Liver (tissue), 9 donors: ENCODE results near the gene RELA. TPM values are rescaled to one million over a fixed set of nuclear protein-coding genes. Genes with fewer than 3 reads are reported as not detected.
A peak's percentile ranks its signal among the peaks of the same experiment; 100 is the strongest.

ENCODE experiments used
- DNase-seq: peaks from one replicate; pipeline ENCODE4 v3.0.0-alpha.2; 2017; ENCODE audit warnings: low spot score
- H3K27ac ChIP-seq, 2 donors: one replicate each; pipeline ENCODE4 v1.7.0; 2013; ENCODE audit warnings: inconsistent platforms in 2 of 2, low read length in 2 of 2, control low read depth in 1 of 2, low read depth in 1 of 2, mild to moderate bottlenecking in 1 of 2
- H3K27me3 ChIP-seq, 4 donors: one replicate each; pipeline versions ENCODE4 v1.6.1 to v1.7.0; 2013; ENCODE audit warnings: low read length in 3 of 4, inconsistent platforms in 1 of 4, mild to moderate bottlenecking in 1 of 4, moderate library complexity in 1 of 4; ENCODE audit not compliant: control insufficient read depth in 4 of 4, insufficient read depth in 4 of 4
- H3K36me3 ChIP-seq, 4 donors: one replicate each; pipeline versions ENCODE4 v1.6.1 to v1.7.0; 2013; ENCODE audit warnings: low read length in 3 of 4, mild to moderate bottlenecking in 3 of 4, low read depth in 1 of 4, moderate library complexity in 1 of 4; ENCODE audit not compliant: control insufficient read depth in 4 of 4, insufficient read depth in 3 of 4
- H3K4me1 ChIP-seq, 4 donors: one replicate each; pipeline versions ENCODE4 v1.6.1 to v1.7.0; 2013; ENCODE audit warnings: low read length in 3 of 4, mild to moderate bottlenecking in 3 of 4, moderate library complexity in 1 of 4; ENCODE audit not compliant: control insufficient read depth in 4 of 4, insufficient read depth in 4 of 4
- H3K4me3 ChIP-seq, 3 donors: one replicate each; pipeline versions ENCODE4 v1.6.1 to v1.7.0; 2013; ENCODE audit warnings: low read length in 3 of 3, control low read depth in 1 of 3, low read depth in 1 of 3, mild to moderate bottlenecking in 1 of 3
- H3K9ac ChIP-seq, 2 donors: one replicate each; pipeline ENCODE4 v1.7.0; 2013; ENCODE audit warnings: low read length in 2 of 2, mild to moderate bottlenecking in 2 of 2, moderate library complexity in 2 of 2, control low read depth in 1 of 2, low read depth in 1 of 2
- H3K9me3 ChIP-seq, 4 donors: one replicate each; pipeline versions ENCODE4 v1.6.1 to v1.7.0; 2013; ENCODE audit warnings: low read length in 3 of 4; ENCODE audit not compliant: control insufficient read depth in 4 of 4
- ATF3 ChIP-seq: IDR thresholded peaks from 2 replicates; pipeline ENCODE4 v1.6.1; 2016; ENCODE audit warnings: antibody characterized with exemption
- EGR1 ChIP-seq, 2 donors: IDR thresholded peaks; 2 replicates each; pipeline ENCODE4 v1.6.1; 2016 to 2018; ENCODE audit warnings: antibody characterized with exemption in 2 of 2, low read depth in 2 of 2
- FOXA1 ChIP-seq: IDR thresholded peaks from 2 replicates; pipeline ENCODE4 v1.6.1; 2016; ENCODE audit warnings: antibody characterized with exemption
- FOXA2 ChIP-seq: IDR thresholded peaks from 2 replicates; pipeline ENCODE4 v1.6.1; 2016; ENCODE audit warnings: antibody characterized with exemption
- GABPA ChIP-seq, 2 donors: IDR thresholded peaks in 1 of 2; conservative IDR thresholded peaks in 1 of 2; 2 replicates each; pipeline ENCODE4 v1.6.1; 2016; ENCODE audit warnings: antibody characterized with exemption in 2 of 2, mild to moderate bottlenecking in 1 of 2, moderate library complexity in 1 of 2
- HNF4A ChIP-seq, 2 donors: conservative IDR thresholded peaks; 2 replicates each; pipeline ENCODE4 v1.6.1; 2016; ENCODE audit warnings: antibody characterized with exemption in 2 of 2, mild to moderate bottlenecking in 2 of 2
- HNF4G ChIP-seq: IDR thresholded peaks from 2 replicates; pipeline ENCODE4 v1.6.1; 2016; ENCODE audit warnings: antibody characterized with exemption
- JUND ChIP-seq, 2 donors: IDR thresholded peaks; 2 replicates each; pipeline ENCODE4 v1.6.1; 2016; ENCODE audit warnings: antibody characterized with exemption in 2 of 2
- MAX ChIP-seq: IDR thresholded peaks from 2 replicates; pipeline ENCODE4 v1.6.1; 2016; ENCODE audit warnings: antibody characterized with exemption
- NR2F2 ChIP-seq: IDR thresholded peaks from 2 replicates; pipeline ENCODE4 v1.6.1; 2016; ENCODE audit warnings: antibody characterized with exemption
- RAD21 ChIP-seq, 2 donors: IDR thresholded peaks; 2 replicates each; pipeline ENCODE4 v1.6.1; 2016; ENCODE audit warnings: antibody characterized with exemption in 2 of 2, mild to moderate bottlenecking in 2 of 2
- REST ChIP-seq: IDR thresholded peaks from 2 replicates; pipeline ENCODE4 v1.6.1; 2016; ENCODE audit warnings: antibody characterized with exemption, mild to moderate bottlenecking
- RXRA ChIP-seq, 2 donors: IDR thresholded peaks; 2 replicates each; pipeline ENCODE4 v1.6.1; 2017 to 2018; ENCODE audit warnings: antibody characterized with exemption in 2 of 2, mild to moderate bottlenecking in 1 of 2
- SP1 ChIP-seq: IDR thresholded peaks from 2 replicates; pipeline ENCODE4 v1.6.1; 2018; ENCODE audit warnings: antibody characterized with exemption, mild to moderate bottlenecking
- TAF1 ChIP-seq: conservative IDR thresholded peaks from 2 replicates; pipeline ENCODE4 v1.6.1; 2016; ENCODE audit warnings: antibody characterized with exemption, mild to moderate bottlenecking
- YY1 ChIP-seq: IDR thresholded peaks from 2 replicates; pipeline ENCODE4 v1.6.1; 2016; ENCODE audit warnings: antibody characterized with exemption, mild to moderate bottlenecking
- ZBTB33 ChIP-seq: IDR thresholded peaks from 2 replicates; pipeline ENCODE4 v1.6.1; 2016; ENCODE audit warnings: antibody characterized with exemption
- WGBS: extraction: QIAGEN DNeasy Blood & Tissue Kit; methylation state at CpG from one replicate; pipeline ENCODE4 v1.1.7; 2013; 5-methylcytosine and 5-hydroxymethylcytosine counted together
- polyA plus RNA-seq, 2 donors: library from polyadenylated mRNA; stranded (reverse) in 1 of 2; unstranded in 1 of 2; fragments of 200-250 nt in 1 of 2; fragments of >200 nt in 1 of 2; fragmentation: Nextera tagmentation in 1 of 2; extraction: Ambion mirVana in 1 of 2; gene quantifications; one replicate each; pipeline versions ENCODE4 v1.2.1 to v1.2.3, GENCODE V29; 2013 to 2015
- total RNA-seq, 2 donors: library from RNA; depleted of rRNA; stranded (reverse); fragments of >200 nt; gene quantifications; one replicate each; pipeline ENCODE4 v1.2.3, GENCODE V29; 2014
- donor health status: healthy.
- donor health status: healthy.
- donor health status: healthy.
- donor health status: healthy.
- donor health status: healthy.

The RELA gene
- total and polyA plus RNA-seq, 4 donors = 11.1 to 30.7 (median 22.0) TPM

GRCh38 chr11:65617136-65617850, 45.4 kb downstream of the RELA start:
- TF ChIP-seq YY1 (no peak), ATF3 (no peak), MAX (no peak), FOXA2 (no peak), REST (no peak), JUND (IDR thresholded peaks at IDR 0.05) (no peak), RAD21 (IDR thresholded peaks at IDR 0.05) (no peak), HNF4G (no peak), TAF1 (no peak), RXRA (IDR thresholded peaks at IDR 0.05) (no peak), NR2F2 (no peak), ZBTB33 (no peak), GABPA (IDR thresholded peaks at IDR 0.05 in 1 of 2, conservative IDR thresholded peaks at IDR 0.05 in 1 of 2) (no peak), HNF4A (conservative IDR thresholded peaks at IDR 0.05) (no peak), SP1 (no peak), FOXA1 (no peak), EGR1 (IDR thresholded peaks at IDR 0.05; ENCODE audit: low read depth in 2 of 2) (no peak)
- WGBS = 92% methylated on average over 17 of the region's 17 CpGs
- Histone ChIP-seq H3K27ac (no peak overlapping the region), H3K27me3 (no peaks in the 10 kb centered on the region), H3K4me3 (no peak overlapping the region), H3K4me1 (peaks cover 10 to 33% (median 22%) of the 10 kb centered on the region in 4 donors), H3K9me3 (no peaks in the 10 kb centered on the region), H3K36me3 (peaks cover 8 to 26% (median 15%) of the 10 kb centered on the region in 4 donors), H3K9ac (no peak overlapping the region)
- no peak for DNase-seq

GRCh38 chr11:65616575-65617001, 46.1 kb downstream of the RELA start:
- H3K36me3 ChIP-seq = peaks cover 8 to 26% (median 15%) of the 10 kb centered on the region in 4 donors
- peak overlapping the region; percentile 8 to 83 for H3K27ac ChIP-seq
- no peak for DNase-seq
- 57% methylated on average over 10 of the region's 10 CpGs for WGBS
- peaks cover 12 to 38% (median 29%) of the 10 kb centered on the region in 4 donors for H3K4me1 ChIP-seq
- no peaks in the 10 kb centered on the region for H3K27me3 ChIP-seq
- H3K9me3 ChIP-seq = no peaks in the 10 kb centered on the region
- TF ChIP-seq EGR1 (IDR thresholded peaks at IDR 0.05; ENCODE audit: low read depth in 2 of 2) = no peak
- peak; percentile 4 to 52 for TF ChIP-seq HNF4A (conservative IDR thresholded peaks at IDR 0.05)
- TF ChIP-seq SP1 = no peak
- no peak for TF ChIP-seq TAF1
- no peak for TF ChIP-seq FOXA1
- TF ChIP-seq NR2F2 = no peak
- H3K4me3 ChIP-seq = peak overlapping the region; percentile 45 to 92 (median 59)
- peak overlapping the region; percentile 35 to 56 for H3K9ac ChIP-seq
